ENCODE results near the gene DIDO1.
A peak's percentile ranks its signal among the peaks of the same experiment; 100 is the strongest.

Gene DIDO1

DNA sequence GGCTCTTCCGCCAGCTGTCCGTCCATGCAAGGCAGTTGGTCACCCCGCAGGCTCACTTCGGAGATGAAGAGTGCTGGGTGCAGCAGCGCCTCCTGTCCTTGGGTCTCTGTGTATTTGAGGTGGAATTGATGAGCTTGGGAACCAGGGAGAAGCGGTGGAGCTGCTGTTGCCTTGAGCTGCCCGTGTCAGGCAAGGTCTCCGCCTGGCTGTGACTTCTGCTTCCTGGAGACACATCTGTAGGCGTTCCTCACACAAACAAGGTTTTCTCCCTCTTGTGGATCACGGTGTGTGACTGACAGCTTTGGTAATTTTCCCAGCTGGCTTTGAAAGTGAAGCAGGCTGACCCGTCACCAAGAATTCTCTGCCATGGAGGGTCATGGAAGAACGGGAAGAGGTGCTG, 23.7 kb upstream of the DIDO1 start:
- no peak for DNase-seq

DNA sequence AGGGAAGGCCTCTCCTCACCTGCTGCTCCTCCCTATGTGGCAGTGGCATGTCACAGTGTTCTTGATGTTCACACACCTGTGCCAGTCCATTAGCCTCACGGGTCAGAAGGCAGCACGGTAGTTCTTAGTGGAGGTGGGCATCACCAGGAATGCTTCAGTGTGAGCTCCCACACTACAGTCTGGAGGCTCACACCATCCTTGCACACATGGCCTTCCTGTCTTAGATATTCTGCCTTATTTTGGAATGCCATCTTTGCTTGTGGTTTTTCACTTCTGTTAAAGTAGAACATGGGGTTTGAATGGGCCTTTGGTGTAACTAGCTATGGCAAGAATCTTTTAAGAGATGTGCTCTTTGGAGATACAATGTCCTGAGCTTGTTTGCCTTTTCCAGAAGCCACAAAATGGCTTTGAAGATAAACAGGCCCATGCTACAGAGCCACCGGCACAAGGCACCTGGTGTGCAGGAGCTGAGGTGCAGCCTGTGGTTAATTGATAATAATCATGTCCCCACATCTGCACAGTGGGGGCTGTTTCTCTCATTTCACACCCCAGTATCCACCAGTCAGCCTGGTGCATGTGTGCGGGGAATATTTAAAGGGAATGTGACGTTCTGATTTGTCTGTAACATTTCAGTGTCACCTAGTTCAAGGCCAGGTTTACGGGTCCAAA, 23.0 kb upstream of the DIDO1 start:
- no peak for DNase-seq

DNA sequence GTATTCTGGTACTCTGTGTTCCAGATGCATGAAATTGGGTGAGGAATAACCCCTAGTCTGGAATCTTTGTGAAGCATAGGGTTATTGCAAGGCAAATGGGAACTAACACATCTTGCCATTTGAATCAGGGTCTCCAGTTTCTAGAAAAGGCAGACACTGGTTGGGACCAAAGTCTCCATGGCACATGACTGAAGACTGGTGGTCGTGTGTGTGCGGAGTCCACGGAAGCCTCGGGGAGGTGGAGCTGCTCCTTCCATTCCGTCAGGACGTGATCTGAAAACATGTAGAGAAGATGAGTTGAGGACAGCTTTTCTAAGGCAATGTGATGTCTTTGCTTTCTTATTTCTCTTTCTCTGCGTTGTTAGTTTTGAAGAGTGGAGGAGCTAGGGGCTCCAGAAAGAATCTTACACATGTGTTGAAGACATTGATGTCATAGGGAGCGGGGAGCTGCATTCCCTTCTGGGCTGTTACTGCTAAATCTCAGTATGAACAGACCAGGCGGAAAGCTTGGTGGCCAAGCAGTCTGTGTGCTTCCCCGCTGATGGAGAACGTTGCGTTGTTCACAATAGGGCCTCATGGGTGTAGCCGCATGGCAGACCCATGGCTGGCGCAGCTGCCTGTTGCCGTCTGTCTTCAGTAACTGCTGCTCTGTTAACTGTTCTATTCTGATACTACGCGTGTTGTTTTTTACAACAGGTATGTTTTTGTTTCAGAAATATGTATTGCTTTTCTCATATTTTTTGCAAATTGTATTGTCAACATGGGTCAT, 21.4 kb upstream of the DIDO1 start:
- DNase-seq: no peak

DNA sequence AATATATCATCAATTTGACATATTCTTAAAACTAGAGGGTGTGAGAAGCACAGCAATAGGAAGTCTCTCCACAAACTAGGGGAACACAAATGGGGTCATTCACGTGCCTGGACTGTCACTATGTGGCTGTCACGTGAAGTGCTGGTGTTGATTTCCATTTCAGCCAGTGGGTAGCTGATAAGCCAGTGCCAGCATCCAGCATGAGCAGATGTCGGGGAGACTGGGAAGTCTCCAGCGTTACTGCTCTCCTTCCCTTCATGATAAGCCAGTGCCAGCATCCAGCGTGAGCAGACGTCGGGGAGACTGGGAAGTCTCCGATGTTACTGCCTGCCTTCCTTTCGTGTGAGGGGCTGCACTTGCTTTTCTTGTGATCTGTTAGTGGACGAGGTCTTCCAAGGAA, 20.6 kb upstream of the DIDO1 start:
- no peak for DNase-seq

DNA sequence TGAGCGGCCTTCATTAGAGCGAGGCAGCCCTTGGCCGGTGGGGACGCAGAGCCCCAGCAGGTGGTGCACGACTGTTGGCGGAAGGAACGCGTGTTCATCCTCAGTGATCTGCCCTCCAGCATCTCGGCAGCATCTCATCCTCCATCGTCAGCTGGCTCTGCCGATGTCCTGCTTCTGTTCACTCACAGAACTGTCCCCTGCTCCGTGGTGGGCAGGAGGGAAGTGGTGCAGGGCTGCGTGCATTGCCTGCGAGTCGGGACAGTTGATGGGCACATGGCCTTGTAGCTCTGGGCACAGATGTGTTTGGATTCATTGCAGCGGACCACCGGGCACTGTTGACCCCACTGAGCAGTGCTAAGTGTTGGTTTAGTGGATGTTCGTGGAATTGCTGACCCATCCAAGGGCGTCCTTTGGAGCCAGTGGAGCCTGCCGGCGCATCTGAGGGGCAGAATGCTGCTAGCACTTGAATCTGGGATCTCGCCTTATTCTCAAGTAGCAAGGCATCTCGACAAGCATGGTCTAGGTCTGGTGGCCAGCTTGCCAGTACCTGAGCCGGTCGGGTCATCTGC, 19.6 kb upstream of the DIDO1 start:
- DNase-seq: no peak

DNA sequence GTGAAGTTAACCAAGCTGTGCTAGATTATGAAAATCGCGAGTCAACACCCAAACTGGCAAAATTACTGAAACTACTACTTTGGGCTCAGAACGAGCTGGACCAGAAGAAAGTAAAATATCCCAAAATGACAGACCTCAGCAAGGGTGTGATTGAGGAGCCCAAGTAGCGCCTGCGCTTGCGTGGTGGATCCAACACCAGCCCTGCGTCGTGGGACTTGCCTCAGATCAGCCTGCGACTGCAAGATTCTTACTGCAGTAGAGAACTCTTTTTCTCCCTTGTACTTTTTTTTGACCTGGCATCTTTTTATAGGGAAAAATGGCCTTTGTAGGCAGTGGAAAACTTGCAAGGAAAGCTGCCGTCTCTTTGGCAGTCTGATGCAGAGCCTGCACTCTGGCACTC, 18.4 kb upstream of the DIDO1 start:
- DNase-seq: no peak

DNA sequence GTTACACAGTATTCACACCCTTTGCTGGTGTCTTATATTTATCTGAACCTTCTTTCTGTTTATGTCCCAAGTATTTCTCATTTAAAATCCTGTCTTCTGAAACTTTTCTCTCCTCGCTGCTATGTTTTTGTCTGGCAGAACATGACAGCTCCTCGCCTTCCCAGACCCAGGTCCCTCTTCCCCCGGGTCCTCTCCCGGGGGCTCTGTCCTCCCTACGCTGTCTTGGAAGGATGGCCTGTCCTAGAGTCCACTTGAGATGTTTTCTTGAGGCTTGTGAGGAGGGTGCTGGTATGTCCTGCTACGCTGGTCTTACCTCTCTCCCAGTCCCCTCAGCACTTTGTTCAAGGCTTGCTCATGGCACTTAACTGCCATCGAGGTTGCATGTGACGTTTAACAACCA, 17.9 kb upstream of the DIDO1 start:
- no peak for DNase-seq

DNA sequence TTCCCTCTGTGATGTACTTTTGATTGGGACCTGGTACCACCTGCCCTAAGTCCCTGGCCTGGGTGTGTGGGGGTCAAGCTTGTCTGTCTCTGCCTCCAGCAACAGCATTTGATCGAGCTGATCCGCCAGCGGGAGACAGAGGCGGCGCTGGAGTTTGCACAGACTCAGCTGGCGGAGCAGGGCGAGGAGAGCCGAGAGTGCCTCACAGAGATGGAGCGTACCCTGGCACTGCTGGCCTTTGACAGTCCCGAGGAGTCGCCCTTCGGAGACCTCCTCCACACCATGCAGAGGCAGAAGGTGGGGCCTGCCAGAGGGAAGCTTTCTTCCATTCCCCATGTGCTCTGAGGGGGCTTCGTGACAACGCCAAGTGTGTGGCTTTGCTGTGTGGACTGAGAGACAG, 17.1 kb upstream of the DIDO1 start:
- no peak for DNase-seq

DNA sequence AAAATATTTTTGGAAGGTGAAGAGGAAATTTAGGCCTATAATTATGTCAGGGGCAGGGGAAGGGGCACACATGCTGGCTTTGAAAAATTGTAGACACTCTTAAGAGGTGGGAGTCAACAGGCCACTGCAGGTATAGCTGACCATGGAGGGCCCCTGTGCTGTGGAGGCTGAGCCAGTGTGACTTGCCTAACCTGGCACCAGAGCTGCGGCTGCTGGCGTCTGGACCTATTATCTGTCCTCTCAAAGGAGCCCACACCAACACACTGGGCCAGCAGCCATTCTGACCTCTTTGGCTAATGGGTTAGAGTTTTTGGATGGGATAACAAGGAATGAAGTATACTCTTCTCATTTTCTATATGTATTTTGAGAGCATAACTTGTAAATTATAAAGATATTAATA, 16.2 kb upstream of the DIDO1 start:
- DNase-seq: no peak

DNA sequence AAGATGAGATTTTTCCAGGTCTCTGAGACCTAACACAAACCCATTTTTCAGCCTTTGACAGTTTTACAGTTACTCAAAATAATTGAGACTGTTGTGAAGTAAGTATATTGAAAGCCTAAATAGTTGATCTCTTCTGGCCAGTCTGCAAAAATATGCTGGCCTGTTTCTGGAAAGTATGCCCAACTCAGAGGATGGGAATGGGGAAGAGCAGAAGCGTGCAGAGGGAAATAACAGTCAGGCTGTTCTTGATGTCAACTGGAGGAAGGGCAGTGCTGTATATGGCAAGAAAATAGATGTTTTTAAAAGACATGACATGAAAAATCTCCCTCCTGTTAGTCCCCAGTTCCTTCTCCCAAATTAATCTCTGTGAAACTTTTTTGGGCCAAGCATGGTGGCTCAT, 15.5 kb upstream of the DIDO1 start:
- no peak for DNase-seq

DNA sequence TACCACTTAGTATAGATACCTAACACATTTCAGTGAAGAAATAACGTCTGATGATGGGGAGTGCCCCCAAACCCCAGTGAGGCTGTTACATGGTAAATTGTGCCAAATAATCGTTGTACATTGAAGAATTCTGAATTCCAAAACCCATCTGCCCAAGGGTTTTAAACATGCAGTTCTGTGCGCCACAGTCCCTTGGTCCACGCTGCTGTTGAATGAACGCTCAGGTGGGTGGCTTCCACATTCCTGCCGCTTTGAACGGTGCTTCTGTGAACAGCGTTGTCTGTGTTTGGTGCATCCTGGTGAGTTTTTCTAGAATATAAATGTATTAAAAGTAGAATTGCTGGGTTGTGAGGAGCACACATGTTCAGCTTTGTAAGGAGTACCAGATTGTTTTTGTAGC, 14.6 kb upstream of the DIDO1 start:
- no peak for DNase-seq

DNA sequence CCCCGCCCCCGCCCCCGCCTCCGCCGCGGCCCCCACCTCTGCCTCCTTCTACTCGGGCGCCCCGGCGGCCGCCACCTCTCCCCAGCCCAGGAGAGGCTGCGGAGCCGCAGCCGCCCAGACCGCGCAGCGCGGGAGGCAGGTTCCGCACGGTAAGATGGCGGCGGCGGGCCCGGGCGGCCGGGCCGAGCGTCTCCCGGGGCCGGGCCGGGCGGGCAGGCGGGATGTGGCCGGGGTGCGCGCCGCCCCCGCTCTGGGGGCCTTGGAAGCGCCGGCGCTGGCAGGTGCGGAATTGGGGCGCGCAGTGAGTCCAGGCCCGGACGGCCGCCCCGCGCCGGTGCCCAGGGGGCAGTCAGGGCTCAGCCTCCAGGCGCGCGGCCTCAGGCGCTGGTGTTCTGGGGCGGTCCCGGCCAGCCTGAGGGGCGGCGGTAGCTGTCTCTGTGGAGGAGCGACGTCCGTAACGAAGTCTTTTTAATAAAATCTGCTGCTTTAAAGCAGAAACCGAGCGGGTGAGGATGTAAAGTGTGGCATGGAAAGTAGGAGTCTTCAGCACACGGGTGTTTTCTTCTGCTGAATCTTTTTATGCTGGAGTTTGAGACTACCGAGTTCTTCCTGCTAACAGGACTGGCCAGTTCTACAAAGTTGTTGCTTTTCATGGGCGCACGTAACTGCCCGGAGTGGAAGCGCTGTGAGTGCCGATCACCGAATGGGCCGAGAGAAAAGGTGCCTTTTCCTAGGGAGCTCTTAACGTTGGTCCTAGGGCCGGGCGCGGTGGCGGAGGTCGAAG, 12.0 kb upstream of the DIDO1 start, which contains the start of gene GID8:
TSS of gene GID8 (plus strand) at position 43 of the 784 bp plus-strand sequence. CDS start 3,356 bp downstream, outside the sequence.
- peak; percentile 51 for DNase-seq

DNA sequence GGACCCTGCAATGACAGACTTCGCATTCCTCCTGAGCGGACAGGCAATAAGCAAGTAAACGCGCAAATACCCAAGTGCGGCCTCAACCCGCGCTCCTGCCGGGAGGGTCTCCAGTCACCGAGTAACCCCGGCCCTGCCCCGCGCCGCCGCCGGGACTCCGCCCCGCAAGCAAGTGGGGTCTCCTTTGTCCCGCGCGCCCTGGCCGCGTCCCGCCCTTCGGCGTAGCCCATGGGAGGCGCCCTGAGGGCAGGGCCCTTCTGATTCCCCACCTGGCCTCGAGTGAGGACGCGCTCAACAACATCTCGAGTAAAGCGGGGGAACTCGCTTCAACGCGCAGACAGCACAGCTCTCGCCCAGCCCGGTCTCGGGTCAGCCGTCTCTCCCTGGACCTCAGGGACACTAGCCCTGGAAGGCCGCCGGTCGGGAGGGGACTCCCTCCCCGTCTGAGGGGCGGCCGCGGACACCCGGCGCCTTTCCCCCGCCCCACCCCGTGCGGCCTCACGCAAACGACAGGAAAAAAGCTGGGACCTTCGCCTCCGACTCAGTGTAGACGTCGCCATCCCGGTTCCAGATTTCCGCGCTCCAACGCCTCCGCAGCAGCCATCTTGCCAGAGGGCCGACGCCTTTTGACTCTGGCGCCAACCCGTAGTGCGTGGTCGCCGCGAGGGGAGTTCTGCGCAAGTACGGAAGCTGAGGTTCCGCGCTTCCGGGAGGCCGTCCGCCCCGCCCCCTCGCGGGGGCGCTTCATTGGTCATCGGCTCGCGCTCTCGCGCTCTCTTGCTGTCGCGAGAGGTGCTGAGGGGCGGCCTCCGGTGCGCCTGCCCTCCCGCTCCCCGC, 11.2 kb upstream of the DIDO1 start:
- DNase-seq: peak; percentile 98

DNA sequence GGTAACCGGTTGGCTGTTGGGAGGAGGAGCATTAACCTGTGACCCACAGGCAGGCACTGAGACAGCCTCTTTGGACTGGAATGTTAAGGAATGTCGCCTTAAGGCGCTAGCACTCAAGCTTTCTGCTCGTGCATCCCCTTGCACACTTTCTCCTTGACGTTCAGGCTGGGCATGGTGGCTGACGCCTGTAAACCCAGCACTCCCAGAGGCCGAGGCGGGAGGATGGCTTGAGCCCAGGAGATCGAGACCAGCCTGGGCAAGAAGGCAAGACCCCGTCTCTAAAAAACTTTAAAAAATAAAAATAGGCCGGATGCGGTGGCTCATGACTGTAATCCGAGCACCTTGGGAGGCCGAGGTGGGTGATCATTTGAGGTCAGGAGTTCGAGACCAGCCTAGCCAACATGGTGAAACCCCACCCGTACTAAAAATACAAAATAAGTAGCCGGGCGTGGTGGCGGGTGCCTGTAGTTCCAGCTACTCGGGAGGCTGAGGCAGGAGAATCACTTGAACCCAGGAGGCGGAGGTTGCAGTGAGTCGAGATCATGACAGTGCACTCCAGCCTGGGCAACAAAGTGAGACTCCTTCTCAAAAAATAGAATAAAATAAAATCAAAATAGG, 9.8 kb upstream of the DIDO1 start:
- DNase-seq: no peak

DNA sequence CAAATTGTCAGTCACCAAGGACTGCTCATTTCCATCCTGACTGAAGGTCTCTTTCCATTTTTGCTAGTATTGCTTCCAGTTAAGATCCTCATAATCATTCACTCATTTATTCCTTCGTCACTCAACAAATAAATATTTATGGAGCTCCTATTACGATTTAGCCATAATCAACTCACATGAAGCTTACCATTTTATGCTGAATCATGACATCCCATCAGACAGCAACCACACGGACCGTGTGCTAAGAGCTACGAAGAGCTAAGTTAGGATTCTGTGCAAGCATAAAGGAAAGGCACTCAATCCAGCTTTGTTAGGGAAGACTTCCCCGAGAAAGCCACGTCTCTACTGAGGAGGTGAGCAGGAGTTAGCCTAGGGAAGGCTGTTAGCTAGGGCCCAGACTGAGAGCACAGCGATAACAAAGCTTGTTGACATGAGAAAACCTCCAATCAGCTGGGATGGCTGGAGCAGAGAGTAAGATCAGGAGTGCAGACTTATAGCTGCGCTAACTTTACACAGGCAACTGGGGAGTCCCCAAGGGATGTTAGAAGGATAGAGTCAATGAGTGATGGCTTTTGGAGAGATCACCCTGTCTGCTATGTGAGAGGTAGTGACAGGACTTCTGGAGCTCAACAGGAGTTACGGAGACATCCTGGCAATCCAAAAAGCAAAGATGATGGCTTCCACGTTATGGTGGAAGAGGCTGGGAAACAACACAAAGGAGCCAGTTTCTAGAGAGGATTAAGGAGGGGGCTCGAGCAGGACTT, 9.1 kb upstream of the DIDO1 start:
- DNase-seq: no peak

DNA sequence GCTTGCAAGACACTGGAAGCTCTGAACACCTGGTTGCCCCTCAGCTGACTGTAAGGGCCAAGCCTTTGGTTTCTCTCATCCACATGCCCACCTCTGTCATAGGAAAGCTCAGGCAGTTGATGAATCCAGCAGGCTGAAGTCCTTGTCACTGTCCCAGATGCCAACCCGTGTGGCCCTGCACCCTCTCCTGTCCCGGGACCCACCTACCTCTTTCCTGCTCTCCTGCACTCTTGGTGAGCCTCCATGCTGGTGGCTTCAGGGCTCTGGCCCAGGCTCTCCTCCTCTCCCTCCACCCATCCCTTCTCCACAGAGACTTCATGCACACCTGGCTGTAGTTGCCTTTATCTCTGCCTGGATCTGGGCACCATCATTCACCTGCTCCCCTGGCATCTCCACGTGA, 7.7 kb upstream of the DIDO1 start:
- DNase-seq: no peak

DNA sequence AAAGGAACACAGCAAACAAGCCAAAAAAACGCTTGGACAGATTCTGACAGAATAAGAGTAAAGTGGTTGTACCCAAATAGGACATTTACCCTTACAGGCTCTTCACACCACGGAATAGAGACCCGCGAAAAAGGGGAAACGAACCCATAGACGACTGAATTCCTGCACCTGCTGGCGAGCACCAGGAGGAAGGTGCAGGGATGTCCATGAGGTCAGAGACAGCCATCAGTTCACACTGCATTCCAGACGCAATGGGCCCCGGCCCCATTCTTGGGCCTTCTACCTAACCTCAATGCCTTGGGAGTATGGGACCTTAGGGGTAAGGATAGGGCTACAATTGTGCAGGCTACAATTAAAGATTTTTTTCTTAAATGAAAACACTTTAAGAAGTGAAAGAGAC, 5.2 kb upstream of the DIDO1 start:
- DNase-seq: no peak

DNA sequence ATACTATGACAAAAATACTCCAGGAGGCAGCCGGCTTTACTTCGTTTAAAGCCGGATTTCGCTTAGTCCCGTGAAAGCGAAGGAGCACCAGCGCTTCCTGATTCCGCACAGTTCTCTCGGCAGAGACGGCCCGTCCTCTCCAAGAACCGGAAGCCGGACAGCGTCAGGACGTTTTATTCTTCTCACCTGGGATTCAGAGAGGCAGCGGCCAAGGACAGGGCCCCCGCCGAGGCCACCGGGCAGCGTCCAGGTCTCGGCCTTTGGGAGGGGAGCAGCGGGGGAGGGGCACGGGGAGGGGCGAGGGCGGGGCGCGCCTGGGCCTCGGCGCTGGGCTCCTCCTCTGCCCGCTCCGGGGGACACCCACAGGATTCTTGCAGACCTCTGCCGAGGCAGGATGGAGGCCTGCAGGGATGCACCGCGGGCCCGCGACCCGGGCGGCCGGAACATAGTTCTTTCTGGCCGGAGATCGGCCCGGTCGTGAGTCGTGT, 2.8 kb upstream of the DIDO1 start:
- DNase-seq: peak; percentile 73

DNA sequence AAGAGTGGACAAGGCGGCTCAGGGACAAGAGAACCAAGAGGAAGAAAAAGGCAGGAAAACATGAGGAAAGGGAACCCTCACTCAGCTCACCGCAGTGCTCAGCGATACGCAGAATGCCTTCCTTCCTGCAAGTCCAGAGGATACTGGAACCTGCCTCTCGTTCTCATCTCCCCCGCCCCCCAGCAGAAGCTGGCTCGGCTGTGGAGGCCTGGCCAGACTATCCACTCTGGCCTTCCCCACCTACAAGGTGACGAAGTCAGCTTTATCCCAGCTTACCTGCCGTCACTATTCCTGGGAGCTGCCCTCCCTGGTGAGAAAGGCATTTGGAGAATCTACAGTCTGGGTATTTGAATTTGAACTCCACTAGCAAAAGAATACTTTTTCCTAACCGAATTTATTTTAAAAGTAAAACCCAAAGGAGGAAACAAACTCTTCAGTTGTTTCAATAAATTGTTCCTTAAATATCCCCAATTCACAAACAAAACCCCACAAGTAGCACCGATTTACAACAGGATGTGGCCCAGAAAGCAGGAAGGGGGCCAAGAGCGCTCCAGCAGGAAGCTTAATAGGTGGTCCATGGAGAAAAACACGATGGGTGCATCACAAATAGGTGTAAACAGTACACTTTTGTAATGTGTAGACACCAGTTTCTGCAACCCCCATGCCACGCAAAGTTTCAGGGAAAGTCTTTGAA, 2.1 kb upstream of the DIDO1 start:
- DNase-seq: peak; percentile 31

DNA sequence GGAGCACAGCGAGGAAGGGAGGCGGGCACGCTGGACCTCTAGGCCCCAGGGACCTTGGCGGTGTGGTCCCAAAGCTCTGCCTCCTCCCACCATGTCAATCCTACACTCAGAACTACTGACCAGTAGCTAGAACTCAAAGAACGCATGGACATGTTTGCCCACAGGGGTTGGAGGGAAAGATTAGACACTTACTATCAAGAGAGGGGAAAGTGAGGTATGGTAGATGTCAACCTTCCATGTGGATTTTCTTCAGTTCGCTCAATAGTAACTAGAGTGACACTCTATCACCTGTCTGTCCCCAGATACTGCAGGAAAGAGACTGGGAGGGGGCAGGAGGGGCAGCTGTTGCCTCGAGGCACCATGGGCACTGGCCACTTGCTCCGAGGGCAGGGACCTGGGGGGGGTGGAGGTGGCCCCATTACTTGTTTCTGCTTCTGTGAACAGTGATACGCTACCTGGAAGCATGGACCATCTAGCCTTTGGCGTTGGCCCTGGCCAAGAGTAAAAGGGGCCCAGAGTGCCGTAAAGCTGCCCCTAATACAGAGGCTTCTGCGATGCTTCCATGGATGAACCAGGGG, 912 bp upstream of the DIDO1 start:
- no peak for DNase-seq

Data from CD4-positive, alpha-beta T cell treated with Interleukin-6 for 4 hours (primary cell).